Right atrium auricular region (tissue), 2 donors: ENCODE results near the gene NCOA3. TPM values are rescaled to one million over a fixed set of nuclear protein-coding genes. Genes with fewer than 3 reads are reported as not detected.
A peak's percentile ranks its signal among the peaks of the same experiment; 100 is the strongest.

Experiments
- DNase-seq: peaks from one replicate; pipeline ENCODE4 v3.0.0-alpha.2; 2019; ENCODE audit warnings: low spot score
- H3K27ac ChIP-seq, 2 donors: fragments of 200-600 bp; sonication (generic); 1 replicate in 1 of 2; 2 replicates in 1 of 2; pipeline ENCODE4 v1.5.1; 2016 to 2019
- H3K27me3 ChIP-seq, 2 donors: fragments of 200-600 bp; sonication (generic); one replicate each; pipeline versions ENCODE4 v1.5.1 to v1.6.0; 2017 to 2019
- H3K36me3 ChIP-seq: fragments of 200-600 bp; sonication (generic); one replicate; pipeline ENCODE4 v1.5.1; 2016
- H3K4me1 ChIP-seq, 2 donors: fragments of 200-600 bp; sonication (generic); one replicate each; pipeline versions ENCODE4 v1.5.1 to v1.6.0; 2017 to 2019
- H3K4me3 ChIP-seq, 2 donors: fragments of 200-600 bp; sonication (generic); 1 replicate in 1 of 2; 2 replicates in 1 of 2; pipeline ENCODE4 v1.5.1; 2017 to 2019; ENCODE audit warnings: mild to moderate bottlenecking in 1 of 2, moderate library complexity in 1 of 2
- H3K9me3 ChIP-seq, 2 donors: fragments of 200-600 bp; sonication (generic); one replicate each; pipeline ENCODE4 v1.5.1; 2019
- total RNA-seq, 2 donors: library from RNA; depleted of rRNA; stranded (reverse); fragments of >200 nt; gene quantifications; one replicate each; pipeline ENCODE4 v1.1.0, GENCODE V29; 2016
- TF ChIP-seq, protein P1 (sequence below), 2 donors: fragments of 200-600 bp; sonication (generic); IDR thresholded peaks; one replicate each; pipeline ENCODE4 v1.5.1; 2019; ENCODE audit warnings: antibody characterized with exemption in 2 of 2

Gene NCOA3
- 10 to 100 TPM; 24.1 to 27.4 TPM for total RNA-seq

DNA sequence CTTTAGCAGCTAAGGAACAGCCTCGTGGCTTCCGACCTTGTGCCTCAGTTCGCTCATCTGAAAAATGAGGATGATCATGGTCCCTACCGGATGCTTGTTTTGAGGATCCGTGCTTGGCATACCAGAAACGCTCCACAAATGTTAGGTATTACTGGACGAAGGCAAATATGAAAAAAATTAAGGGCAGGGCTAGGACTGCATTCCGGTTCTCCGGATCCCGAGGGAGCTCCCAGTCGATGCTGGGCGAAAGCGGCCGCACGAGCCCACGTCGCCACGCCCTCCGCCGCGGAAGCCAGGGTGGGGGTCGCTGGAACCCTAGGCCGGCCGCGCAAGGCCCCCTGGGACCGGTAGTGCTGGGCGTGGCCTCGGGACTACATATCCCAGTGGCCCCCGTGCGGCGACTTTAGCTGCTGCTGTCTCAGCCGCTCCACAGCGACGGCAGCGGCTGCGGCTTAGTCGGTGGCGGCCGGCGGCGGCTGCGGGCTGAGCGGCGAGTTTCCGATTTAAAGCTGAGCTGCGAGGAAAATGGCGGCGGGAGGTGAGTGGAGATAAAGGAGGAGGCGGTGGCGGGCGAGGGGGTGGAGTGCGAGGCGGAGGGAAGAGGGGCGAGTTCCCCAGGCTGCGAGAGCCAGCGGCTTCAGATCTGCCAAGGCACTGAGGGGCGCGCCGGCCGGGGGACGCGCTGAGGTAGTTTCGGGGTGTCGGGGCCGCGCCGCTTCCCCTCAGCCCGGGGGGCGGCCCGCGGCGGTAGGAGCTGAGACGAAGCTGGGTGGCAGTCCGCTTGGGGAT, at the start of gene NCOA3:
TSS of gene NCOA3 (plus strand) at position 406 of the 789 bp plus-strand sequence. CDS start 120,361 bp downstream, outside the sequence.
- H3K4me3 ChIP-seq: peak within 1 kb of the TSS; percentile 98
- H3K4me1 ChIP-seq: peaks cover 0 to 28% of the 10 kb centered on the region in 2 donors
- no peaks in the 10 kb centered on the region for H3K36me3 ChIP-seq
- no peaks in the 10 kb centered on the region for H3K9me3 ChIP-seq
- peak; percentile 93 for DNase-seq
- peak within 1 kb of the TSS; percentile 95 to 97 for H3K27ac ChIP-seq
- no peaks in the 10 kb centered on the region for H3K27me3 ChIP-seq
- TF ChIP-seq, protein P1, sequence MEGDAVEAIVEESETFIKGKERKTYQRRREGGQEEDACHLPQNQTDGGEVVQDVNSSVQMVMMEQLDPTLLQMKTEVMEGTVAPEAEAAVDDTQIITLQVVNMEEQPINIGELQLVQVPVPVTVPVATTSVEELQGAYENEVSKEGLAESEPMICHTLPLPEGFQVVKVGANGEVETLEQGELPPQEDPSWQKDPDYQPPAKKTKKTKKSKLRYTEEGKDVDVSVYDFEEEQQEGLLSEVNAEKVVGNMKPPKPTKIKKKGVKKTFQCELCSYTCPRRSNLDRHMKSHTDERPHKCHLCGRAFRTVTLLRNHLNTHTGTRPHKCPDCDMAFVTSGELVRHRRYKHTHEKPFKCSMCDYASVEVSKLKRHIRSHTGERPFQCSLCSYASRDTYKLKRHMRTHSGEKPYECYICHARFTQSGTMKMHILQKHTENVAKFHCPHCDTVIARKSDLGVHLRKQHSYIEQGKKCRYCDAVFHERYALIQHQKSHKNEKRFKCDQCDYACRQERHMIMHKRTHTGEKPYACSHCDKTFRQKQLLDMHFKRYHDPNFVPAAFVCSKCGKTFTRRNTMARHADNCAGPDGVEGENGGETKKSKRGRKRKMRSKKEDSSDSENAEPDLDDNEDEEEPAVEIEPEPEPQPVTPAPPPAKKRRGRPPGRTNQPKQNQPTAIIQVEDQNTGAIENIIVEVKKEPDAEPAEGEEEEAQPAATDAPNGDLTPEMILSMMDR (IDR thresholded peaks at IDR 0.05): peak; percentile 24 to 66

DNA sequence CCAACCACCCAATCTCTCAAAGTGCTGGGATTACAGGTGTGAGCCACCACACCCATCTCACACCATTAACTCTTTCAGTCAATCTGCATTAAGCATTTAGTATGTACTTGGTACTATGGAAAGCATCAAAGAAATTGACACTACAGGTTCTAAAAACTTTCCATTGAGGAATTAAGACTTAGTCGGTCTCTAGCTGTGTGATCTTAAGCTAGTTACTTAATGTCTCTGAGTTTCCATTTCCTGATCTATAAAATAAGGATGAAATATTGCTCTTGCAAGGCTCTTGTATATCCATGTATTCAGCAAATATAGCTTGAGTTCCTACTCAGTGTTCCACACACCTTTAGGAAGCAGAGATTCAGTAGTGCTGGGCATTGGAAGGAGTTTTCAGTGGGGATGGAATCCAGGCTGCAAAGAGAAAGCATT, 48.9 kb upstream of the NCOA3 start:
- Histone ChIP-seq H3K4me3 (no peak overlapping the region), H3K9me3 (no peaks in the 10 kb centered on the region), H3K27me3 (no peaks in the 10 kb centered on the region), H3K27ac (no peak overlapping the region), H3K36me3 (no peaks in the 10 kb centered on the region), H3K4me1 (no peaks in the 10 kb centered on the region)
- TF ChIP-seq, protein P1 (IDR thresholded peaks at IDR 0.05): no peak
- no peak for DNase-seq

DNA sequence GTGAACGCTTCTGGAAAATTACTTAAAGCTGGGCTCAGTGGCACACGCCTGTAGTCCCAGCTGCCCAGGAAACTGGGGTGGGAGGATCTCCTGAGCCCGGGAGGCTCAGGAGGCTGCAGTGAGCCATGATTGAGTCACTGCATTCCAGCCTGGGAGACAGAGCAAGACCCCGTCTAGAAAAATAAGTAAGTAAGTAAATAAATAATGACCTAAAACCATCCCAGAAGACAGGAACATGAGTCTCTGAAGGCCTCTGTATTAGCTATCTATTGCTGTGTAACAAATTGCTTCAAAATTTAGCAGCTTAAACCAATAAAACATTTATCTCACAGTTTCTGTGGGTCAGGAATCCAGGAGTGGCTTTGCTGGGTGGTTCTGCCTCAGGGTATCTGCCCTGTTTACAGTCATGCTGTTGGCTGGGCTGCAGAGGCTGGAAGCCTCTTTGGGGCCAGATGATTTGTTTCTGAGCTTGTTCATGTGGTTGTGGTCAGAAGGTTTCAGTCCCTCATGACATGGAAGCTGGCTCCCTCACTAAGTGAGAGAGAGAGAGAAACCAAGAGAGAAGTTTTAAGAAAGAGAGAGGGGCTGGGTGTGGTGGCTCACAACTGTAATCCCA, 48.4 kb upstream of the NCOA3 start:
- Histone ChIP-seq H3K4me1 (no peaks in the 10 kb centered on the region), H3K36me3 (no peaks in the 10 kb centered on the region), H3K4me3 (no peak overlapping the region), H3K27ac (no peak overlapping the region), H3K27me3 (no peaks in the 10 kb centered on the region), H3K9me3 (no peaks in the 10 kb centered on the region)
- no peak for DNase-seq
- TF ChIP-seq, protein P1 (IDR thresholded peaks at IDR 0.05): no peak

DNA sequence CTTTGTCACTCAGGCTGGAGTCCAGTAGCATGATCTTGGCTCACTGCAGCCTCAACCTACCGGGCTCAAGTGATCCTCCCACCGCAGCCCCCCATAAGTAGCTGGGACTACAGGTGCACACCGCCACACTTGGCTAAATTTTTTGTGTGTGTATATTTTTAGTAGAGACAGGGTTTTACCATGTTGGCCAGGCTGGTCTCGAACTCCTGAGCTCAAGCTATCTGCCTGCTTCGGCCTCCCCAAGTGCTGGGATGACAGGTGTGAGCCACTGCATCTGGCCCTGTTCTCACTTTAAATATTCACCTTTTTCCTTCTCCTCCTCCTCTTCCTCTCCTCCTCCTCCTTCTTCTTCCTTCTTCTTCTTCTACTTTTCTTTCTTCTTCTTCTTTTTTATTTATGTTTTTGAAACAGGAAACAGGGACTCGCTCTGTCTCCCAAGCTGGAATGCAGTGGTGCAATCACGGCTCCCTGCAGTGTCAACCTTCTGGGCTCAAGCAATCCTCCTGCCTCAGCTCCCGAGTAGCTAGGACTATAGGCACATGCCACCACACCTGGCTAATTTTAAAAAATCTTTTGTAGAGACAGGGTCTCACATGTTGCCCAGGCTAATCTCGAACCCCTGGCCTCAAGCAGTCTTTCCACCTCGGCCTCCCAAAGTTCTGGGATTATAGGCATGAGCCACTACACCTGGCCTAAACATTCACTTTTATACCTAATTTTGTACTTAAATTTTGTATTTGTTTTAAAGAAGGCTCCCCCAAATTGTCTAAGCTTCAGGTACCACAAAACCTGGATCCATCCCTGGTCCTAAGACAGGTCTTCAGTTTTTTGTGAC, 47.2 kb upstream of the NCOA3 start:
- no peaks in the 10 kb centered on the region for H3K27me3 ChIP-seq
- H3K4me1 ChIP-seq: no peaks in the 10 kb centered on the region
- TF ChIP-seq, protein P1 (IDR thresholded peaks at IDR 0.05): no peak
- H3K9me3 ChIP-seq: no peaks in the 10 kb centered on the region
- H3K27ac ChIP-seq: no peak overlapping the region
- no peak overlapping the region for H3K4me3 ChIP-seq
- DNase-seq: no peak
- no peaks in the 10 kb centered on the region for H3K36me3 ChIP-seq

DNA sequence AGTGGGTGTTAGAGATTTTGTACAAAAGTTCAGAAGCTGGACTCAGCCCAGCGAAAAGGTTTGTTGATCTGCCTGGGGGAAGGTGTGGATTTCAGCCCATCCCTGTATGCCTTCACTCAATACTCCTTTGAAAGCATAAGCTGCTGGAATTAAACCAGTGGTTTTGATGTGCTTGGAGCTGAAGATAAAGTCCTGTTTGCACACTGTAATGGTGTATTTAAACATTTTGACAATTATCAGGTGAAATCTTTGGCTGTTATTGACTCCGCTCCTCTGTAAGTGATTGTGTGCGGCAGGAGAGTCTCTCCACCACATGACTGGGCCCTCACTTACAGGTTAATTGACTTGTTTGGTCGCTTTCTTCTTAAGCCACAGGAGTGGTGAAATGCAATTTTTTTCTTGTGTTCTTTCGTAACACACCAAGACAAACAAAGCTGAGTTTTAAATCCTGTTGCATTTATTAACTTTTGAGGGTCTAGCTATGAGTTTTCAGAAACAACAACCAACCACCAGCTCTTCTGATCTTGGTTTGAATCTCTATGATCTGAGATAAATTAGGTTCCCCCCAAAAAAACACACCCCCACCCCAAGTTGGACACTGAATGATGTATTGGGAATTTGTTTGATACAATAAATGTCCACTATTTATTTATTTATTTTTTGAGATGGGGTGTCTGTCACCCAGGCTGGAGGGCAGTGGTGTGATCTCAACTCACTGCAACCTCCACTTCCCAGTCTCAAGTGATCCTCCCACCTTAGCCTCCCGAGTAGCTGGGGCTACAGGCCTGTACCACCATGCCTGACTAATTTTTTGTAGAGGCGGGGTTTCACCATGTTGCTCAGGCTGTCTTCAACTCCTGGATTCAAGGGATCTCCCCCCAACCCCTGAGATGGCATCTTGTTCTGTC, 46.3 kb upstream of the NCOA3 start:
- Histone ChIP-seq H3K27me3 (no peaks in the 10 kb centered on the region), H3K9me3 (no peaks in the 10 kb centered on the region), H3K4me3 (no peak overlapping the region), H3K4me1 (no peaks in the 10 kb centered on the region), H3K36me3 (no peaks in the 10 kb centered on the region), H3K27ac (no peak overlapping the region)
- TF ChIP-seq, protein P1 (IDR thresholded peaks at IDR 0.05): no peak
- no peak for DNase-seq
